ENCODE measurements around the gene TTYH1.

TTYH1 gene

GRCh38 chr19:54481326-54481930 is 66.2 kb downstream of the TTYH1 start:
- DNase-seq (ENCODE audit: low read depth), result no peak

DNA sequence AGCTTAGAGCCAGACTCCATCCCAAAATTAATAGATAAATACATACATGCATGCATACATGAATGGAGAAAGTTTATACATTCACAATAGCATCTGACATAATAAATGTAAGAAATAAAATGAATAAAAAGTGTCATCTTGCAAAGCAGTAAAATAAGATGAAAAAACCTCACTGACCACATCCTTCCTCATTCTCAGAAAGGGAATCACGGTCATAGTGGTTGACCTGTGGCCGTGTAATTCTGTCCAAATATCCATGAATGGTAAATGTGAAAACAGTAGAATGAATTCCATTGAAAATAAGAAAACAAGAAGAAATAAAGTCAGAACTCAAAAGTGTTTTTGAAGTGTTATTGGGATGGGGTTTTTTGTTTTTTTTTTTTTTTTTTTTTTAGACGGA is 67.6 kb downstream of the TTYH1 start:
- no peak for DNase-seq (ENCODE audit: low read depth)

GRCh38 chr19:54484451-54484850 is 69.2 kb downstream of the TTYH1 start:
- no peak for DNase-seq (ENCODE audit: low read depth)

DNA sequence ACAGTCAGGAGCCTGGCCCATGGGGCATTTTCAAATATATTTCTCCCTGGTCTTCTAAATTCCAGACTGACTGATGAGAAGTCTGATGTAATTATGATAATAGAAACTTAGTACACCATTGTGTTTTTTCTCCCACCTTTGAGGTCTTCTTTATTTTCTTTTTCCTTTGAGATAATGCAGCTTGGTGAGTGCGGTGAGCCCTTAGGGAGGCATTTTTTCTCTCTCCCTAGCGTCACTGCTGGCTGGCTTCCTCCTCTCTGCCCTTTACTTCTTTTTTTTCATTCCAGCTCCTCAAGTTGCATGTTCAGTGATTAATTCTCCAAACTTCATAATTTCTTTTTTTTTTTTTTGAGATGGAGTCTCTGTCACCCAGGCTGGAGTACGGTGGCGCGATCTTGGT is 70.6 kb downstream of the TTYH1 start:
- no peak for DNase-seq (ENCODE audit: low read depth)
